PC-3 (cell line): ENCODE measurements around the gene BNIP5. TPM values are rescaled to one million over a fixed set of nuclear protein-coding genes. Genes with fewer than 3 reads are reported as not detected.
A peak's percentile ranks its signal among the peaks of the same experiment; 100 is the strongest.

Experiments used
- ATAC-seq: fragments of 200-7000 bp; cut with Tn5 transposase; 2 replicates; pipeline ENCODE4 v1.9.1; 2020; ENCODE audit warnings: mild to moderate bottlenecking, moderate library complexity
- BruUV-seq: library from RNA; stranded (reverse); fragments of 400-500 nt; replicated peaks from 2 replicates; lab custom pipeline; 2021; lab: Mats Ljungman, UMichigan
- CTCF ChIA-PET: fragments of 300-600 bp; sonication (Branson Sonifier 250); formaldehyde crosslinking; loops from one replicate; lab custom pipeline; 2022; ENCODE audit warnings: antibody characterized with exemption; lab: Charles Lee
- POLR2A ChIA-PET: fragments of 300-600 bp; sonication (Branson Sonifier 250); formaldehyde crosslinking; loops from one replicate; lab custom pipeline; 2022; ENCODE audit warnings: antibody characterized with exemption; ENCODE audit not compliant: unreplicated experiment; lab: Charles Lee
- DNase-seq: peaks from one replicate; pipeline ENCODE4 v3.0.0-alpha.2; 2015
- H2AFZ ChIP-seq: fragments of 300-600 bp; sonication (generic); 2 replicates; pipeline ENCODE4 v1.6.0; 2016; ENCODE audit warnings: antibody characterized with exemption, low read length
- H3F3A ChIP-seq: fragments of 300-600 bp; sonication (generic); one replicate; pipeline ENCODE4 v1.6.0; 2017; ENCODE audit warnings: antibody characterized with exemption, low read length, control low read depth, mild to moderate bottlenecking; ENCODE audit not compliant: unreplicated experiment
- H3K27ac ChIP-seq: fragments of 300-600 bp; sonication (generic); 2 replicates; pipeline ENCODE4 v1.5.1; 2016; ENCODE audit warnings: mild to moderate bottlenecking, low read length
- H3K27me3 ChIP-seq: fragments of 300-600 bp; sonication (generic); 2 replicates; pipeline ENCODE4 v1.6.1; 2016; ENCODE audit warnings: low read length, mixed read lengths
- H3K36me3 ChIP-seq: fragments of 300-600 bp; sonication (generic); 2 replicates; pipeline ENCODE4 v1.6.1; 2016; ENCODE audit warnings: low read depth, mixed run types, low read length, mixed read lengths
- H3K4me1 ChIP-seq: fragments of 300-600 bp; sonication (generic); 2 replicates; pipeline ENCODE4 v1.5.1; 2016; ENCODE audit warnings: low read length; ENCODE audit not compliant: insufficient read depth
- H3K4me2 ChIP-seq: fragments of 300-600 bp; sonication (generic); 2 replicates; pipeline ENCODE4 v1.6.0; 2016; ENCODE audit warnings: low read length
- H3K4me3 ChIP-seq: fragments of 300-600 bp; sonication (generic); 2 replicates; pipeline ENCODE4 v1.5.1; 2016; ENCODE audit warnings: mild to moderate bottlenecking, low read length, mixed read lengths
- H3K79me2 ChIP-seq: fragments of 300-600 bp; sonication (generic); 2 replicates; pipeline ENCODE4 v1.6.1; 2017; ENCODE audit warnings: low read length, mixed read lengths
- H3K9ac ChIP-seq: fragments of 300-600 bp; sonication (generic); 2 replicates; pipeline ENCODE4 v1.6.0; 2016; ENCODE audit warnings: mild to moderate bottlenecking, low read length
- H3K9me2 ChIP-seq: fragments of 300-600 bp; sonication (generic); replicated peaks from 2 replicates; pipeline ENCODE4 v1.6.1; 2016; ENCODE audit warnings: mixed run types, low read length, mixed read lengths
- H3K9me3 ChIP-seq: fragments of 300-600 bp; sonication (generic); 2 replicates; pipeline ENCODE4 v1.6.1; 2016; ENCODE audit warnings: low read length, mixed read lengths
- H4K20me1 ChIP-seq: fragments of 300-600 bp; sonication (generic); 2 replicates; pipeline ENCODE4 v1.6.1; 2016; ENCODE audit warnings: low read length, mixed read lengths
- CTCF ChIP-seq: fragments of 300-600 bp; sonication (generic); conservative IDR thresholded peaks from 2 replicates; pipeline ENCODE4 v1.5.1; 2017; ENCODE audit warnings: antibody characterized with exemption, low read depth, mild to moderate bottlenecking, low read length
- EZH2 ChIP-seq: fragments of 300-600 bp; sonication (generic); IDR thresholded peaks from one replicate; pipeline ENCODE4 v1.6.1; 2017; ENCODE audit warnings: antibody characterized with exemption, mild to moderate bottlenecking, low read length; ENCODE audit not compliant: unreplicated experiment
- EZH2phosphoT487 ChIP-seq: fragments of 300-600 bp; sonication (generic); IDR thresholded peaks from 2 replicates; pipeline ENCODE4 v1.6.1; 2018; ENCODE audit warnings: mild to moderate bottlenecking, antibody characterized with exemption, low read length, borderline replicate concordance
- intact Hi-C: fragments of 100-400 bp; cut with micrococcal nuclease; formaldehyde crosslinking; loops from 2 replicates; pipeline ENCODE4 v1.9.0; 2023
- total RNA-seq: library from RNA; depleted of rRNA; stranded (reverse); fragments of >200 nt; gene quantifications from 2 replicates; pipeline ENCODE4 v1.2.3, GENCODE V29; 2014

The BNIP5 gene
- total RNA-seq, 1 experiment from 2014 or later = not detected

GRCh38 chr6:36315921-36316320 lies 20.8 kb downstream of the BNIP5 start:
- Histone ChIP-seq H3F3A (no peaks in the 10 kb centered on the region), H2AFZ (no peak overlapping the region), H3K9ac (no peak overlapping the region), H3K9me2 (no peaks in the 10 kb centered on the region), H3K27ac (no peak overlapping the region), H3K27me3 (peaks cover 21% of the 10 kb centered on the region; the same call in 1 of the 2 replicates), H3K4me2 (no peak overlapping the region), H4K20me1 (no peaks in the 10 kb centered on the region), H3K79me2 (no peaks in the 10 kb centered on the region), H3K4me3 (no peak overlapping the region), H3K4me1 (no peaks in the 10 kb centered on the region), H3K9me3 (no peaks in the 10 kb centered on the region), H3K36me3 (no peaks in the 10 kb centered on the region)
- POLR2A ChIA-PET = no interaction called here
- BruUV-seq = no TSS peak
- no peak for ATAC-seq
- DNase-seq = no peak
- intact Hi-C loops = no loop called here
- no peak for TF ChIP-seq EZH2phosphoT487
- TF ChIP-seq CTCF = no peak
- TF ChIP-seq EZH2 = no peak
- CTCF ChIA-PET = no interaction called here

- no peak overlapping the region for H3K4me3 ChIP-seq
- no peak overlapping the region for H3K4me2 ChIP-seq
- ChIA-PET POLR2A (no interaction called here), CTCF (interaction anchor here (0.6 kb wide), 1 partner anchor 150 kb away, joined by 4 read pairs; no protein-coding TSS in a partner anchor)
- BruUV-seq = no TSS peak
- ATAC-seq (no peak), DNase-seq (peak; percentile 10)
- no peaks in the 10 kb centered on the region for H3K4me1 ChIP-seq
- peaks cover 34% of the 10 kb centered on the region; the same call in 1 of the 2 replicates for H3K27me3 ChIP-seq
- H3K36me3 ChIP-seq = no peaks in the 10 kb centered on the region
- no peak overlapping the region for H2AFZ ChIP-seq
- H3K9ac ChIP-seq = no peak overlapping the region
- no peaks in the 10 kb centered on the region for H3F3A ChIP-seq
- H3K9me3 ChIP-seq = no peaks in the 10 kb centered on the region
- no peaks in the 10 kb centered on the region for H4K20me1 ChIP-seq
- no peaks in the 10 kb centered on the region for H3K9me2 ChIP-seq
- H3K79me2 ChIP-seq = no peaks in the 10 kb centered on the region
- intact Hi-C loops = no loop called here
- H3K27ac ChIP-seq = no peak overlapping the region
- TF ChIP-seq CTCF (no peak), EZH2 (no peak), EZH2phosphoT487 (no peak)
Measured at GRCh38 chr6:36314221-36315014, 22.3 kb downstream of the BNIP5 start.

- Histone ChIP-seq H3K27ac (no peak overlapping the region), H3F3A (no peaks in the 10 kb centered on the region), H2AFZ (no peak overlapping the region), H3K4me1 (no peaks in the 10 kb centered on the region), H4K20me1 (no peaks in the 10 kb centered on the region), H3K36me3 (no peaks in the 10 kb centered on the region), H3K4me2 (no peak overlapping the region), H3K9me2 (no peaks in the 10 kb centered on the region), H3K79me2 (no peaks in the 10 kb centered on the region), H3K9ac (no peak overlapping the region), H3K4me3 (no peak overlapping the region), H3K27me3 (peaks cover 33% of the 10 kb centered on the region; the same call in 1 of the 2 replicates), H3K9me3 (no peaks in the 10 kb centered on the region)
- intact Hi-C loops = no loop called here
- BruUV-seq = no TSS peak
- DNase-seq (no peak), ATAC-seq (no peak)
- ChIA-PET CTCF (interaction anchor here (0.6 kb wide), 1 partner anchor 150 kb away, joined by 4 read pairs; no protein-coding TSS in a partner anchor), POLR2A (no interaction called here)
- TF ChIP-seq EZH2phosphoT487 = no peak
- no peak for TF ChIP-seq CTCF
- no peak for TF ChIP-seq EZH2
Measured at GRCh38 chr6:36313649-36313936, 23.1 kb downstream of the BNIP5 start.
